Activated CD4-positive, alpha-beta T cell treated with anti-CD3 and anti-CD28 coated beads, Interleukin-2, amount 10 ng/mL, durations not matched to agents 24 days and 14 days (primary cell): ENCODE results near the gene KDM8. TPM values are rescaled to one million over a fixed set of nuclear protein-coding genes. Genes with fewer than 3 reads are reported as not detected.
"Not testable (repeated sequence)": the region's sequence is repeated elsewhere in the genome, so short reads cannot be mapped to it uniquely, and the experiment has no call there.

Source experiments
- DNase-seq: peaks from one replicate; pipeline ENCODE4 v3.0.0; 2022
- H3K27ac Mint-ChIP-seq: one replicate; pipeline ENCODE4 v1.8.0; 2022; ENCODE audit warnings: mild to moderate bottlenecking, mixed read lengths
- H3K27me3 Mint-ChIP-seq: one replicate; pipeline ENCODE4 v1.8.0; 2022; ENCODE audit warnings: mixed read lengths
- H3K36me3 Mint-ChIP-seq: one replicate; pipeline ENCODE4 v1.8.0; 2022; ENCODE audit warnings: low read depth, mild to moderate bottlenecking, mixed read lengths
- H3K4me1 Mint-ChIP-seq: one replicate; pipeline ENCODE4 v1.8.0; 2021; ENCODE audit warnings: mixed read lengths
- H3K4me3 Mint-ChIP-seq: one replicate; pipeline ENCODE4 v1.8.0; 2022; ENCODE audit warnings: mild to moderate bottlenecking, moderate library complexity, mixed read lengths
- H3K9me3 Mint-ChIP-seq: one replicate; pipeline ENCODE4 v1.8.0; 2021; ENCODE audit warnings: mixed read lengths
- intact Hi-C: fragments of 100-400 bp; cut with micrococcal nuclease; formaldehyde crosslinking; loops from one replicate; pipeline ENCODE4 v1.15.1; 2023
- total RNA-seq: library from RNA; stranded (reverse); gene quantifications from 2 replicates; pipeline ENCODE4 v1.2.3, GENCODE V29; 2022

The KDM8 gene
- total RNA-seq, 1 donor from 2014 or later, result 11.0 TPM

GRCh38 chr16:27198451-27199234, 4.7 kb upstream of the KDM8 start:
- Mint-ChIP-seq H3K4me1 (peaks cover 69% of the 10 kb centered on the region), H3K27ac (peak overlapping the region; percentile 55), H3K4me3 (no peak overlapping the region), H3K27me3 (peaks cover 1% of the 10 kb centered on the region), H3K9me3 (peaks cover 16% of the 10 kb centered on the region), H3K36me3 (peaks cover 5% of the 10 kb centered on the region)
- DNase-seq, result no peak
- intact Hi-C loops, result no loop called here

GRCh38 chr16:27199235-27199586, 4.1 kb upstream of the KDM8 start:
- intact Hi-C loops, result no loop called here
- Mint-ChIP-seq H3K36me3 (peaks cover 6% of the 10 kb centered on the region), H3K9me3 (peaks cover 13% of the 10 kb centered on the region), H3K4me1 (peaks cover 73% of the 10 kb centered on the region), H3K27me3 (peaks cover 2% of the 10 kb centered on the region), H3K4me3 (no peak overlapping the region), H3K27ac (peak overlapping the region; percentile 55)
- DNase-seq, result peak; percentile 68

GRCh38 chr16:27199736-27200135, 3.6 kb upstream of the KDM8 start:
- Mint-ChIP-seq H3K27ac (peak overlapping the region; percentile 90), H3K9me3 (peaks cover 8% of the 10 kb centered on the region), H3K27me3 (peaks cover 2% of the 10 kb centered on the region), H3K4me3 (peak overlapping the region; percentile 72), H3K36me3 (peaks cover 5% of the 10 kb centered on the region), H3K4me1 (peaks cover 76% of the 10 kb centered on the region)
- intact Hi-C loops, result loop anchor here (10.0 kb wide), 1 partner anchor 345 kb away; the partner anchor contains the start of gene GTF3C1
- peak; percentile 86 for DNase-seq

GRCh38 chr16:27200914-27201313, 2.4 kb upstream of the KDM8 start:
- intact Hi-C loops, result loop anchor here (10.0 kb wide), 1 partner anchor 344 kb away; the partner anchor contains the start of gene GTF3C1
- not testable (repeated sequence) for DNase-seq, H3K27me3 Mint-ChIP-seq, H3K9me3 Mint-ChIP-seq, H3K36me3 Mint-ChIP-seq
- Mint-ChIP-seq H3K4me1 (peaks cover 66% of the 10 kb centered on the region), H3K4me3 (peak overlapping the region; percentile 72), H3K27ac (peak overlapping the region; percentile 90)

- Mint-ChIP-seq H3K4me3 (peak overlapping the region; percentile 93), H3K4me1 (peaks cover 57% of the 10 kb centered on the region), H3K27ac (peak overlapping the region; percentile 100), H3K9me3 (peaks cover 4% of the 10 kb centered on the region), H3K36me3 (peaks cover 8% of the 10 kb centered on the region), H3K27me3 (peaks cover 2% of the 10 kb centered on the region)
- intact Hi-C loops, result loop anchor here (1.0 to 10.0 kb wide), 5 partner anchors 24 to 342 kb away; partner anchors contain the start of gene GTF3C1
- DNase-seq, result no peak
Measured at GRCh38 chr16:27202923-27203506, 311 bp upstream of the KDM8 start.

- Mint-ChIP-seq H3K27me3 (peaks cover 2% of the 10 kb centered on the region), H3K4me1 (peaks cover 46% of the 10 kb centered on the region), H3K27ac (peak overlapping the region; percentile 100), H3K36me3 (peaks cover 6% of the 10 kb centered on the region), H3K4me3 (peak overlapping the region; percentile 93), H3K9me3 (no peaks in the 10 kb centered on the region)
- DNase-seq, result peak; percentile 65
- intact Hi-C loops, result loop anchor here (10.0 kb wide), 1 partner anchor 340 kb away; the partner anchor contains the start of gene GTF3C1
Measured at GRCh38 chr16:27204312-27204915, 1.1 kb downstream of the KDM8 start.

GRCh38 chr16:27205423-27206065, 2.2 kb downstream of the KDM8 start:
- no peak for DNase-seq
- peaks cover 9% of the 10 kb centered on the region for H3K36me3 Mint-ChIP-seq

GRCh38 chr16:27207121-27207520, 3.8 kb downstream of the KDM8 start:
- not testable (repeated sequence) for H3K9me3 Mint-ChIP-seq
- H3K4me1 Mint-ChIP-seq, result peaks cover 30% of the 10 kb centered on the region

More at GRCh38 chr16:27205423-27206065, 2.2 kb downstream of the KDM8 start:
- intact Hi-C loops, result loop anchor here (10.0 kb wide), 1 partner anchor 339 kb away; the partner anchor contains the start of gene GTF3C1
- H3K4me3 Mint-ChIP-seq, result no peak overlapping the region
- H3K9me3 Mint-ChIP-seq, result no peaks in the 10 kb centered on the region
- H3K27ac Mint-ChIP-seq, result no peak overlapping the region
- H3K27me3 Mint-ChIP-seq, result peaks cover 2% of the 10 kb centered on the region
- H3K4me1 Mint-ChIP-seq, result peaks cover 36% of the 10 kb centered on the region

GRCh38 chr16:27208081-27208680, 4.9 kb downstream of the KDM8 start:
- peaks cover 2% of the 10 kb centered on the region for H3K27me3 Mint-ChIP-seq
- H3K4me1 Mint-ChIP-seq, result peaks cover 21% of the 10 kb centered on the region
- H3K4me3 Mint-ChIP-seq, result no peak overlapping the region
- no peak for DNase-seq
- H3K36me3 Mint-ChIP-seq, result peaks cover 21% of the 10 kb centered on the region
- no peaks in the 10 kb centered on the region for H3K9me3 Mint-ChIP-seq
- intact Hi-C loops, result loop anchor here (10.0 kb wide), 1 partner anchor 337 kb away; the partner anchor contains the start of gene GTF3C1
- no peak overlapping the region for H3K27ac Mint-ChIP-seq

More at GRCh38 chr16:27207121-27207520, 3.8 kb downstream of the KDM8 start:
- intact Hi-C loops, result loop anchor here (10.0 kb wide), 1 partner anchor 338 kb away; the partner anchor contains the start of gene GTF3C1
- H3K27ac Mint-ChIP-seq, DNase-seq, H3K4me3 Mint-ChIP-seq, H3K27me3 Mint-ChIP-seq: not testable (repeated sequence)
- peaks cover 16% of the 10 kb centered on the region for H3K36me3 Mint-ChIP-seq

GRCh38 chr16:27208796-27209195, 5.5 kb downstream of the KDM8 start:
- peaks cover 15% of the 10 kb centered on the region for H3K4me1 Mint-ChIP-seq
- no peak overlapping the region for H3K27ac Mint-ChIP-seq
- H3K27me3 Mint-ChIP-seq, result no peaks in the 10 kb centered on the region
- intact Hi-C loops, result loop anchor here (10.0 kb wide), 1 partner anchor 336 kb away; the partner anchor contains the start of gene GTF3C1
- no peaks in the 10 kb centered on the region for H3K9me3 Mint-ChIP-seq
- DNase-seq, result no peak
- H3K36me3 Mint-ChIP-seq, result peaks cover 23% of the 10 kb centered on the region
- H3K4me3 Mint-ChIP-seq, result no peak overlapping the region

- no peaks in the 10 kb centered on the region for H3K27me3 Mint-ChIP-seq
- peaks cover 9% of the 10 kb centered on the region for H3K4me1 Mint-ChIP-seq
- no peak overlapping the region for H3K27ac Mint-ChIP-seq
- H3K9me3 Mint-ChIP-seq, result no peaks in the 10 kb centered on the region
- peaks cover 25% of the 10 kb centered on the region for H3K36me3 Mint-ChIP-seq
- DNase-seq, result no peak
- no peak overlapping the region for H3K4me3 Mint-ChIP-seq
- intact Hi-C loops, result loop anchor here (10.0 kb wide), 1 partner anchor 335 kb away; the partner anchor contains the start of gene GTF3C1
Measured at GRCh38 chr16:27209591-27209990, 6.3 kb downstream of the KDM8 start.

- peaks cover 30% of the 10 kb centered on the region for H3K36me3 Mint-ChIP-seq
- no peak overlapping the region for H3K4me3 Mint-ChIP-seq
- H3K9me3 Mint-ChIP-seq, result no peaks in the 10 kb centered on the region
- peaks cover 12% of the 10 kb centered on the region for H3K4me1 Mint-ChIP-seq
- H3K27me3 Mint-ChIP-seq, result no peaks in the 10 kb centered on the region
- intact Hi-C loops, result no loop called here
- no peak for DNase-seq
- H3K27ac Mint-ChIP-seq, result no peak overlapping the region
Measured at GRCh38 chr16:27210174-27210573, 6.8 kb downstream of the KDM8 start.

GRCh38 chr16:27211026-27211425, 7.7 kb downstream of the KDM8 start:
- Mint-ChIP-seq H3K36me3 (peaks cover 31% of the 10 kb centered on the region), H3K9me3 (no peaks in the 10 kb centered on the region), H3K4me1 (peaks cover 12% of the 10 kb centered on the region), H3K4me3 (no peak overlapping the region), H3K27me3 (no peaks in the 10 kb centered on the region), H3K27ac (no peak overlapping the region)
- intact Hi-C loops, result no loop called here
- DNase-seq, result no peak
